Epithelial cell of esophagus (primary cell): ENCODE results near the gene PARVB.
A peak's percentile ranks its signal among the peaks of the same experiment; 100 is the strongest.

Source experiments
- DNase-seq: peaks from one replicate; pipeline ENCODE4 v3.0.0; 2010; ENCODE audit warnings: low read depth
- H3K4me3 ChIP-seq: 2 replicates; pipeline ENCODE4 v1.5.1; 2011; ENCODE audit warnings: mild to moderate bottlenecking, low read length, control low read depth
- CTCF ChIP-seq: IDR thresholded peaks from 2 replicates; pipeline ENCODE4 v1.5.1; 2011; ENCODE audit warnings: low read depth, mild to moderate bottlenecking, low read length, control low read depth, inconsistent platforms; ENCODE audit not compliant: insufficient read depth; ENCODE audit errors: missing control alignments

The PARVB gene

GRCh38 chr22:44130076-44130711, 106.1 kb downstream of the PARVB start:
- no peak overlapping the region for H3K4me3 ChIP-seq
- peak; percentile 61 for DNase-seq
- TF ChIP-seq CTCF: no peak

GRCh38 chr22:44131412-44131811, 107.3 kb downstream of the PARVB start:
- DNase-seq: no peak
- H3K4me3 ChIP-seq: no peak overlapping the region
- TF ChIP-seq CTCF: no peak

GRCh38 chr22:44131989-44132685, 108.0 kb downstream of the PARVB start:
- no peak overlapping the region for H3K4me3 ChIP-seq
- no peak for TF ChIP-seq CTCF
- DNase-seq: no peak

GRCh38 chr22:44132724-44133123, 108.6 kb downstream of the PARVB start:
- TF ChIP-seq CTCF: no peak
- no peak for DNase-seq
- H3K4me3 ChIP-seq: no peak overlapping the region

GRCh38 chr22:44133161-44133560, 109.1 kb downstream of the PARVB start:
- DNase-seq: no peak
- no peak overlapping the region for H3K4me3 ChIP-seq
- TF ChIP-seq CTCF: no peak

GRCh38 chr22:44133901-44134571, 109.9 kb downstream of the PARVB start:
- H3K4me3 ChIP-seq: no peak overlapping the region
- DNase-seq: no peak
- TF ChIP-seq CTCF: no peak
